ENCODE results near the gene SWAP70. TPM values are rescaled to one million over a fixed set of nuclear protein-coding genes. Genes with fewer than 3 reads are reported as not detected.

Gene SWAP70
- total and polyA plus RNA-seq, 2 donors (not counting 1 experiment from before 2014, with no cell fraction given), result 45.1 to 74.4 TPM

DNA sequence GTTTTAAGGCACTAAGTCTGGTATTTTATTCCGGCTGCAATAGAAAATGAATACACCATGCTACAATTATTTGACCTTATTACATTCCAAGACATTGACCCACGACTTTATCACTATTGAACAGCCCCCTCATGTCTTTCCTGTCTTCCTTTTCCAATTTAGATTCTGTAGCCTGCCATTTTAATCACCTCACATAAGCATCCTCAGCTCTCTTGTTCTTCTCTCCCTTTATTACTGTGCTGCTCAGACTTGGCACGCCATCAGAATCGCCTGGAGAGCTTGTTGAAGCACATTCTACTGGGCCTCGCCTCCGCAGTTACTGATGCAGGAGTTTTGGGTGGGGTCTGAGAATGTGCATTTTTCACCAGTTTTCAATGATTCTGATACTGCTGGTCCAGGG is 38.7 kb upstream of the SWAP70 start:
- Histone ChIP-seq H3K36me3 (ENCODE audit: control insufficient read depth, insufficient read depth, low read length) (no peaks in the 10 kb centered on the region), H3K9ac (ENCODE audit: insufficient read depth, low read length) (no peak overlapping the region), H3K27me3 (ENCODE audit: control insufficient read depth, insufficient read depth, low read length) (no peaks in the 10 kb centered on the region), H3K4me1 (ENCODE audit: control insufficient read depth, extremely low read depth, insufficient read depth, low read length) (no peaks in the 10 kb centered on the region), H3K4me2 (ENCODE audit: extremely low read depth, insufficient read depth, low read length) (no peak overlapping the region), H3K79me2 (ENCODE audit: control insufficient read depth, insufficient read depth, low read length) (no peaks in the 10 kb centered on the region), H3K4me3 (replicated peaks in 1 of 4; ENCODE audit: control extremely low read depth in 1 of 4, insufficient read depth in 1 of 4, low read depth in 3 of 4, low read length in 4 of 4) (no peak overlapping the region), H3K27ac (ENCODE audit: insufficient read depth, low read length) (no peak overlapping the region), H4K20me1 (ENCODE audit: control insufficient read depth, extremely low read depth, insufficient read depth, low read length) (no peaks in the 10 kb centered on the region), H3K9me3 (ENCODE audit: control insufficient read depth, insufficient read depth, low read depth, low read length) (no peaks in the 10 kb centered on the region), H2AFZ (ENCODE audit: low read length) (no peak overlapping the region)
- peak in 1 of 2 donors; percentile 42 for DNase-seq (ENCODE audit: low read depth in 2 of 2)
- no peak for TF ChIP-seq EZH2 (IDR thresholded peaks at IDR 0.05; ENCODE audit: low read length, missing control alignments)
- TF ChIP-seq, protein P1, sequence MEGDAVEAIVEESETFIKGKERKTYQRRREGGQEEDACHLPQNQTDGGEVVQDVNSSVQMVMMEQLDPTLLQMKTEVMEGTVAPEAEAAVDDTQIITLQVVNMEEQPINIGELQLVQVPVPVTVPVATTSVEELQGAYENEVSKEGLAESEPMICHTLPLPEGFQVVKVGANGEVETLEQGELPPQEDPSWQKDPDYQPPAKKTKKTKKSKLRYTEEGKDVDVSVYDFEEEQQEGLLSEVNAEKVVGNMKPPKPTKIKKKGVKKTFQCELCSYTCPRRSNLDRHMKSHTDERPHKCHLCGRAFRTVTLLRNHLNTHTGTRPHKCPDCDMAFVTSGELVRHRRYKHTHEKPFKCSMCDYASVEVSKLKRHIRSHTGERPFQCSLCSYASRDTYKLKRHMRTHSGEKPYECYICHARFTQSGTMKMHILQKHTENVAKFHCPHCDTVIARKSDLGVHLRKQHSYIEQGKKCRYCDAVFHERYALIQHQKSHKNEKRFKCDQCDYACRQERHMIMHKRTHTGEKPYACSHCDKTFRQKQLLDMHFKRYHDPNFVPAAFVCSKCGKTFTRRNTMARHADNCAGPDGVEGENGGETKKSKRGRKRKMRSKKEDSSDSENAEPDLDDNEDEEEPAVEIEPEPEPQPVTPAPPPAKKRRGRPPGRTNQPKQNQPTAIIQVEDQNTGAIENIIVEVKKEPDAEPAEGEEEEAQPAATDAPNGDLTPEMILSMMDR (conservative IDR thresholded peaks at IDR 0.05 in 1 of 2, IDR thresholded peaks at IDR 0.05 in 1 of 2; ENCODE audit: low read depth in 1 of 2, low read length in 2 of 2), result no peak

DNA sequence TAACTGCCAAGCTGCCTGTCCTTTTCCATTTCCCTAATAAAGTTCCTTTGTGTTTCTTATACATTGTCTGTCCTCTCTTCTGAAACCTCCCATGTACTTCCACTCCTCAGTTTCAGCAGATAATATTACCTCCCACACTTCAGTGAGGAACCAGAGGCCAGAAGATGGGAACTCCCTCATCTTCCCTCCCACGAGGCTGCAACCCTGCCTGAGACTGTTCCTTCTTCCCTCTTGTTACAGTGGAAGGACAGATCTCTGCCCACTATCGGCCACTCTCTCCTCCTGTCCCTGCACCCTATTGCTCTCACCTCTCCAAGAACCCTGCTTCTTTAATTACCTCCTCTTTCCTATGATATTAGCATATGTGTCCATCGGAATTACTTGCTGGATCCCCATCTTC is 38.1 kb upstream of the SWAP70 start:
- H3K4me1 ChIP-seq (ENCODE audit: control insufficient read depth, extremely low read depth, insufficient read depth, low read length), result no peaks in the 10 kb centered on the region
- DNase-seq (ENCODE audit: low read depth in 2 of 2), result no peak
- no peaks in the 10 kb centered on the region for H3K9me3 ChIP-seq (ENCODE audit: control insufficient read depth, insufficient read depth, low read depth, low read length)
- H3K36me3 ChIP-seq (ENCODE audit: control insufficient read depth, insufficient read depth, low read length), result no peaks in the 10 kb centered on the region
- H3K27ac ChIP-seq (ENCODE audit: insufficient read depth, low read length), result no peak overlapping the region
- TF ChIP-seq, protein P1 (conservative IDR thresholded peaks at IDR 0.05 in 1 of 2, IDR thresholded peaks at IDR 0.05 in 1 of 2; ENCODE audit: low read depth in 1 of 2, low read length in 2 of 2), result no peak
- no peak overlapping the region for H3K4me2 ChIP-seq (ENCODE audit: extremely low read depth, insufficient read depth, low read length)
- no peaks in the 10 kb centered on the region for H3K79me2 ChIP-seq (ENCODE audit: control insufficient read depth, insufficient read depth, low read length)
- no peak overlapping the region for H3K9ac ChIP-seq (ENCODE audit: insufficient read depth, low read length)
- H2AFZ ChIP-seq (ENCODE audit: low read length), result no peak overlapping the region
- H3K4me3 ChIP-seq (replicated peaks in 1 of 4; ENCODE audit: control extremely low read depth in 1 of 4, insufficient read depth in 1 of 4, low read depth in 3 of 4, low read length in 4 of 4), result no peak overlapping the region
- no peaks in the 10 kb centered on the region for H3K27me3 ChIP-seq (ENCODE audit: control insufficient read depth, insufficient read depth, low read length)
- no peaks in the 10 kb centered on the region for H4K20me1 ChIP-seq (ENCODE audit: control insufficient read depth, extremely low read depth, insufficient read depth, low read length)

GRCh38 chr11:9626496-9627394 is 37.1 kb upstream of the SWAP70 start:
- no peaks in the 10 kb centered on the region for H3K79me2 ChIP-seq (ENCODE audit: control insufficient read depth, insufficient read depth, low read length)
- no peak overlapping the region for H3K27ac ChIP-seq (ENCODE audit: insufficient read depth, low read length)
- H3K4me3 ChIP-seq (replicated peaks in 1 of 4; ENCODE audit: control extremely low read depth in 1 of 4, insufficient read depth in 1 of 4, low read depth in 3 of 4, low read length in 4 of 4), result no peak overlapping the region
- no peaks in the 10 kb centered on the region for H4K20me1 ChIP-seq (ENCODE audit: control insufficient read depth, extremely low read depth, insufficient read depth, low read length)
- no peak overlapping the region for H3K9ac ChIP-seq (ENCODE audit: insufficient read depth, low read length)
- H3K9me3 ChIP-seq (ENCODE audit: control insufficient read depth, insufficient read depth, low read depth, low read length), result no peaks in the 10 kb centered on the region
- no peaks in the 10 kb centered on the region for H3K36me3 ChIP-seq (ENCODE audit: control insufficient read depth, insufficient read depth, low read length)
- no peak for TF ChIP-seq EZH2 (IDR thresholded peaks at IDR 0.05; ENCODE audit: low read length, missing control alignments)
- TF ChIP-seq, protein P1 (conservative IDR thresholded peaks at IDR 0.05 in 1 of 2, IDR thresholded peaks at IDR 0.05 in 1 of 2; ENCODE audit: low read depth in 1 of 2, low read length in 2 of 2), result no peak
- H3K4me1 ChIP-seq (ENCODE audit: control insufficient read depth, extremely low read depth, insufficient read depth, low read length), result no peaks in the 10 kb centered on the region
- H3K27me3 ChIP-seq (ENCODE audit: control insufficient read depth, insufficient read depth, low read length), result no peaks in the 10 kb centered on the region
- DNase-seq (ENCODE audit: low read depth in 2 of 2), result no peak
- H3K4me2 ChIP-seq (ENCODE audit: extremely low read depth, insufficient read depth, low read length), result no peak overlapping the region
- H2AFZ ChIP-seq (ENCODE audit: low read length), result no peak overlapping the region

Data from fibroblast of lung (primary cell).